NCI-H1105 (cell line): ENCODE data around the gene LRRC15.

Experiments
- DNase-seq: peaks from one replicate; lab custom pipeline; 2025; lab: John Stamatoyannopoulos, UW

The LRRC15 gene

GRCh38 chr3:194333212-194333980 lies 36.1 kb downstream of the LRRC15 start:
- DNase-seq: no peak

- DNase-seq: no peak
These were observed 36.7 kb downstream of the LRRC15 start for GRCh38 chr3:194332858-194333211.

DNA sequence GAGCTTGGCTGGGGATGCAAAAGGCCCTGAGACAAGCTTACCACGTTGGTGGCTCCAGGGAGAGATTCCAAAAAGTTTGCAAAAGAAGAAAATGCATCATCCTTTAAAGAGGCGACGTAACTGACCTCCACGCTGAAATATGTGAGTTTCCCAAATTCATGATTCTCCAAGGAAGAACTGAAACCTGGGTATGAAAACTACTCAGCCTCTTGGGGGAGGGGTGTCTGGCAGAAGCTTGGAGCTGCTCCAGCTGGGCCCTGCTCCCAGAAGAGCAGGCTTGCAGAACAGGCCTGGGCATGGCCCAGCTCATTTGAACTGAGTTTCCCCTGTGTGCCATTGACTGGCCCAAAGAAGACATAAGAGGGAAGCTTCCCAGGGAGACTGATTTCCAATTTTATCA lies 39.0 kb downstream of the LRRC15 start:
- DNase-seq: no peak

DNA sequence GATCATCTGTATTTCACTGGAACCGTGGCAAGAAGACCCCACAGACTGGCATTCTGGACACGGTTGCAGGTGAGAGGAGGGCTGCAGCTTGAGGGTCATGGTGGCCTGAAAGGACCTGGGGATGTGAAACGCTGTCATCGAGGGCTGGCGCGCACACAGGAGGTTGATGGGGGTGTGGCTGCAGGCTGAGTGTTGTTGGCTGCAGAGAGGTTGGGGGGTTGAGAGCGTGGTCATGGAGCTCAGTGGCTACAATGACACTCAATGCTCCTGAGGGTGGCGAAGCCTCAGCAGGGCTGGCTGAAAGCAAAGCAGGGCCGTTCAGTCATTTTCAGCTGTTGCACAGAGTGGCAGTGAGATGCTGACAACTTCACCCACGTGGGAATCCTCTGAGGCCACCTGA lies 39.4 kb downstream of the LRRC15 start:
- DNase-seq: no peak

GRCh38 chr3:194329583-194329965 lies 40.0 kb downstream of the LRRC15 start:
- no peak for DNase-seq

DNA sequence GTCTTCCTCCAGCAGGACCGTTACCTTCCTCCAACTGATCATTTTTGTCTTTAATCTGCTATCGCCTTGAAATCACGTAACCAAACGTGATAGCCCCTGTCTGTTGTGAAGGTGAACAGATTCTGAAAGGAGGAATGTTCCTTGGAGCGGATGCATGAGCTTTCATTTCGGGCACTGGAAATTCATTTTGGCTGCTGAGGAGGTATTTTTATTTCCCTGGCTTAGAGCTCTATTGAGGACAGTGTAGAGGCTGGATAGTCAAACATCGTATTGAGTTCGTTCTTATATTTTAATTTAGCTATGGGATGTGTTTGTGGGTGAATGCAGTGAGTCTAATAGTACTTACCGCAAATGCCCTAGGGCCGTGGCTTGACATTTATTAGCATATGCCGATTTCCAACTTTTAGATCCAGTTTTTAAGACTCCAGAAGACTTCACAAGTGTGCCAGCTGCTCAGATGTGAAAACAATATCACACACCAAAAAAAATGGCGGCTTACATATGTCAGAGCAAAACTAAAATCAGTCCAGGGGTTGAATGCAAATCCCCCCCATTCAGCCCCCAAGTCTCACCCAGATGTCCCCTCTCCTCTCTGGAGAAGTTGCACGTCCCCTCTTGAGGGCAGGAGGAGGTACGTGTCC lies 40.5 kb downstream of the LRRC15 start:
- no peak for DNase-seq

GRCh38 chr3:194328053-194328657 lies 41.4 kb downstream of the LRRC15 start:
- no peak for DNase-seq

- no peak for DNase-seq
These were observed 42.1 kb downstream of the LRRC15 start for GRCh38 chr3:194327218-194328052.

DNA sequence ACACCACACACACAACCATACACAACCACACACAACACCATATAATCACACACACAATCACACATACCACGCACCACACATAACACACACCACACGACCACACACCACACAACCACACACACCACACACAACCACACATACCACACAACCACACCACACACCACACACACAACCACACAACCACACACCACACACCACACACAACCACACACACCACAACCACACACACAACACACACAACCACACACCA lies 42.6 kb downstream of the LRRC15 start:
- no peak for DNase-seq

DNA sequence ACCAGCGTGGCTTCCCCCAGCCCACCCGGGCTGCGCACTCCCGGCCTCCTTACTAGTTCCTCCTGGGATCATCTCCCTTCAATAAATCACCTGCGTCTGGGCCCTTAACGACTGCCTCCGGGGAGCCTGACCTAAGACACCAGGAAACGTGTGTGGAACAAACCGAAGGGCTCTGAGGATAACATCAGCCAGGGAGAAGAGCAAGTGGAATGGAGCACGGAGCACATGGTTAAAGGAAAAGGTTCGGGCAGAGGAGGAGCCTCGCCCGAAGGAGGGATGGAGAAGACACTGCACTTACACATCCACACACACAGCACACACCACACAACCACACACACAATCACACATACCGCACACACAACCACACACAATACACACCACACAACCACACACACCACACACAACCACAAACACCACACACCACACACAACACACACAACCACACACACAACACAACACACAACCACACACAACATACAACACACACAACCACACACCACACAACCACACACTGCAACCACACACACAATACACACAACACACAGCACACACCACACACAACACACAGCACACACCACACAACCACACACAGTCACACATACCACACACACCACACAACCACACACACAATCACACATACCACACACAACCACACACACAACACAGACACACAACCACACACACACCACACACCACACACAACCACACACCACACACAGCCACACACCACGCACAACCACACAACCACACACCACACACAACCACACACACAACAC lies 43.2 kb downstream of the LRRC15 start:
- no peak for DNase-seq

- DNase-seq: no peak
These were observed 44.0 kb downstream of the LRRC15 start for GRCh38 chr3:194325424-194326153.

GRCh38 chr3:194324823-194325327 lies 44.7 kb downstream of the LRRC15 start:
- no peak for DNase-seq

- no peak for DNase-seq
These were observed 45.5 kb downstream of the LRRC15 start for GRCh38 chr3:194323785-194324735.

DNA sequence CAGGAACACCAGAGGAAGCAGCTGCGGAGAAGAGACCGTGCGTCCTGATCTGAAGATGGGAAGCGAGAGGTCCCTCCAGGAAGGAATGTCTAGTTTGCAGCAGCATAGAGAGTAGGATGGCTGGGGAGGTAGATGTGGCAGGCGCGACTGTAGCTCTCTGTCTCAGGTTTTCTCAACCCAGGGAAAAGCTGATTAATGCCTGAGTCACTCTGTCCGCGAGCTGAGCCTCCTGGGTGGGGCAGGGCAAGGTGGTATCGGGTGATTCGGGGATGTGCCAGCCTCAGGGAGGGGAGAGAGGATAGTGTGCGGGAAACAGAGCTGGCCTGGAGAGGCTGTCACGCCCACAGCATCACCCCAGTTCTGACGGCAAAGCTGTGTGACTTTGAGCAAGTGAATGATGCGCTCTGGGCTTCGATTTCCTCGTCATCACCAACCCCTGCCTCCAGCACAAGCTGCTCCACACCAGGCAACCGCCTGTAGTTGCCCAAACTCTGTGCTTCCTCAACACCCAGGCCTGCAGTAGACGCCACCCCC lies 46.8 kb downstream of the LRRC15 start:
- DNase-seq: no peak

- no peak for DNase-seq
These were observed 47.6 kb downstream of the LRRC15 start for GRCh38 chr3:194321693-194322640.

DNA sequence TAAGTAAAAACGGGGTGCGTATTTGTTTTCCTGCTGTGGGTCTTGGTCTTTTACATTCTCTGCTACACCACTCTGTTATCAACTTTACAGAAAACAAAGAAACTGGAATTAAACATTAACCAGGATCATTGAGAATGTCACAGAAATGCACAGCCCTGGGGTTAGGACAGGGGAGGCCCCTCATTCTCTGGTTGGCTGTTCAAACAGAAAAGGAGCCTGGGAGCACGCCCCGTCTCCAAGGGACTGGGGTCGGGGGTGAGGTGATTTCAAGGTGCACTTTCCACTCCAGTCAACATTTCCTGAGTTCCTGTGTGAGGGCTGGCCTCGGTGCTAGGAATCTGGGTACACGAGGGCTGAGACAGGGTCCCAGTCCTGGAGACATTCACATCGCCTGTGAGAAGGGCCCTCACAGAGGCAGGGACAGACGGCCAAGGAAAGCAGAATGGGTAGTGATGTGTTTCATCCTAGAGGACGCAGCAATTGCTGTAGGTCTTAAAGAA lies 48.7 kb downstream of the LRRC15 start:
- DNase-seq: no peak

GRCh38 chr3:194320100-194320499 lies 49.4 kb downstream of the LRRC15 start:
- no peak for DNase-seq

GRCh38 chr3:194318511-194319161 lies 50.9 kb downstream of the LRRC15 start:
- DNase-seq: no peak
